Inflammatory macrophage (primary cell): Measurements from ENCODE around the gene CMTM4.
"Not testable (repeated sequence)": the region's sequence is repeated elsewhere in the genome, so short reads cannot be mapped to it uniquely, and the experiment has no call there.

Experiments
- DNase-seq, 2 donors: peaks; one replicate each; pipeline ENCODE4 v3.0.0-alpha.2; 2020 to 2022

Gene CMTM4

DNA sequence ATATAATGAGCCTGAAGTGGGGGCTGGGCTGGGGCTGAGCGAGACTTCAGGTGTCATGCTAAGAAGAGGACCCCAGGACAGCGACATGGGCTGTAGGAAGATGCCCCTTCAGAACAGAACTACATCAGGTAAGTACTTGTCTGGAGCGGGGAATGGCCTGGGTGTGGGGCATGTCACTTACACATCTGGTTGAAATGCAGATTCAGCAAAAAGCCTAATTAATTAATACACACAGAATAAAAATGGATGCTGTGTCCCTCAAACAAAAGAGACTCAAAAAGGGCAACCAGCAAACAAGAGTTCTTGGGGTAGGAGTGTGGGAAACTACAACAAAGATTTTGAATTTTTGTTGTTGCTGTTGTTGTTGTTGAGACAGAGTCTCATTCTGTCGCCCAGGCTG, 105.5 kb downstream of the CMTM4 start:
- no peak for DNase-seq

DNA sequence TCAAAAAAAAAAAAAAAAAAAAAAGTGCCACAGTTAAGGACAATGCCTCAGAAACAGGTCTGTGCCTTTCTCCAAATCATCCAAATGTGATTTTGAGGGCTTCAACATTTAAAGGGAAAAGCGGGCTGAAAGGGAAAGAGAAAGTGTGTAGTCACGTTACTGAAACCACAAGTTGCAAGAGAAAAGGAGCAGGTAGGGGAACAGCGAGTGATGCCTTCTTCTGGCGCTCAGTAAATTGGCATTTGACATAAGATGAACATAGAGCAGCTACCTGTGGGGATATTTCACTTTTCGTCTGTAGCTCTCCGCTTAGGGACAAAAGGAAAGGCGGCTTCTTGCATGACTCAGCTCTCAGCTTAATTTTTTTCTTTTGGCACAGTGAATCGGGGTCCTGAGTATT, 106.2 kb downstream of the CMTM4 start:
- DNase-seq, result no peak

DNA sequence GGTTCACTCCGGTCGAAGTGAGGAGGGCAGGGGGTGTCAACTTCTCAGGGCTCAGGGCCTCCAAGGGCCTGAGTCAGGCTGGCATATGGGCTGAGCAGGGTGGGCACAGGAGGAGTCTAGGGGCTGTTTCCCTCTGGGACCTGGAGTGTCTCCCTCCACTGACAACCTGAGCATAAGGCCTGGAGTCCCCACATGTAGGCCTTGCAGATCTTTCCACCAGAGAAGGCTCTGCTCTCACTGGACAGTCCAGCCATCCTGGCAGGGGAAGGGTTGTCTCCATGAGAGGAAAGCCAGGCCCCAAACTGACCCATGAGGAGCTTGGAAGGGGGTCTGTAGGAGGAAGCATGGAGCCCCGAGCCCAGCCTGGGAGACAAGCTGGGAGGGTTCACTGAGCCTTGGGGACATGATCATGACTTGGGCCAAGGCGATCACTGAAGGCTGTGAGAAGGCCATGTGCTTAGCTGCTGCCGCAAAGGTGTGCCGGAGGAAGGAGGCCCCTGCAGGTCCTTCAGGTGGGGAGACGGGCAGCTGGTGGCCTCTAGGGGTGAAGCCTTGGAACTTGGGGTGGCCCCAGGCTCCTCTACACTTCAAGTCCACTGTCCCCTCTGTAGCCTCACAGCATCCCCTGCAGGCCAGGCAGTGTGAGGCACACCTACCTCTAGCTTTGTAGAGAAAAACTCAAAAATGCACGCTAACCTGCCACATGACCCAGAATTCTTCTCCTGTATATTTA, 107.4 kb downstream of the CMTM4 start:
- peak; percentile 77 to 84 for DNase-seq

DNA sequence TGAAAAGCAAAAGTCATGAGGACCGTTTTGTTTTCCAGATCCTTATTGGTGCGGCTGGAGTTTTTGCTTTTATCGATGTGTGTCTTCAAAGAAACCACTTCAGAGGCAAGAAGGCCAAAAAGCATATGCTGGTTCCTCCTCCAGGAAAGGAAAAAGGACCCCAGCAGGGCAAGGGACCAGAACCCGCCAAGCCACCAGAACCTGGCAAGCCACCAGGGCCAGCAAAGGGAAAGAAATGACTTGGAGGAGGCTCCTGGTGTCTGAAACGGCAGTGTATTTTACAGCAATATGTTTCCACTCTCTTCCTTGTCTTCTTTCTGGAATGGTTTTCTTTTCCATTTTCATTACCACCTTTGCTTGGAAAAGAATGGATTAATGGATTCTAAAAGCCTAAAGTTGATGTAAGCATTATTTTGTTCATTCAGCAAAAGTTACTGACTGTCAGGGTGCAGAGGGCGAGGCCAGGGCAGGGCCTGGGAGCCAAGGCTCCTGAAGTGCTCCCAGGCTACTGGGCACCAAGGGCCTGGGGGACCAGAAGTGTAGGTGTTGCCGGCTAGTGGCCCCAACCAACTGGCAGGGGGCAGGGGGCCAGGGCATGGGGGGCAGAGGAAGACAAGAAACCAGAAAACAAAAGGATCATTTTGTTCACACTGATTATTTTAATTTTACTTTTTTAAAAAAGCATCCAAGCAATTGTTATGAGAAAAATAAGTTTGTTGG, 108.5 kb downstream of the CMTM4 start:
- no peak for DNase-seq

DNA sequence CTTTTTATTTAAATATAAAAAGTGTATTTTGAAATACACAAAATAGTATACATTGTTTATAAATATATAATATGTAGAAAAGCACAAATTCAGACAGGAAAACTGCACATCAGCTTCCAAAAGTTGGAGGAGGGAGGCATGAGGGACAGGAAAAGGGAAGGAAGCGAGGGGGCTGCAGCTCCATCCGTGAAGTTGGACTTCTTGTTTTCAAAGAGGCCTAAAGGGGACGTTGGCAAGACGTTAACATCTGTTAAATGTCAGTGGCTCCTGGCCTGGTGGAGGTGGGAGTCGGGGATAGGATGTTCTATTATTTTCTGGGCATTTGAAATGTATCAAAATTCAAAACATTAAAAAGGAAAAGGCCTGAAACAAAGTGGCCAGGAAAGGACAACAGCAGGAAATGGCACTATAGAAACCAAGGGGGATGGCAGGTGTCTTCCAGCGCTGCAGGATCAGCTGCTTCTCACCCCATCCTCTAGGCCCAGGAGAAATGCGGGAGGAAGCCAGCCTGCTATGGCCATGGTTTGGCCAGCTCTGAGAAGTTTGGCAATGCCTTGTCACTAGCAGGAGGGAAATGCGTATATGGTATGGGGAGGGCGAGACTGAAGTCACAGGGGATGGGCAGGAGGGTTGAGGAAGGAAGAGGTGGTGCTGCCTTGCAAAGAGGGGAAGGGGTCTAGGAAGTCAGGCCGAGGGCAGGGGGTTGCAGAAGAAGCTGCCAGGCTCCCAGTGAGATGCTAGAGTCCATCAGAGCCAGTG, 110.9 kb downstream of the CMTM4 start:
- DNase-seq, result peak; percentile 36 to 48

DNA sequence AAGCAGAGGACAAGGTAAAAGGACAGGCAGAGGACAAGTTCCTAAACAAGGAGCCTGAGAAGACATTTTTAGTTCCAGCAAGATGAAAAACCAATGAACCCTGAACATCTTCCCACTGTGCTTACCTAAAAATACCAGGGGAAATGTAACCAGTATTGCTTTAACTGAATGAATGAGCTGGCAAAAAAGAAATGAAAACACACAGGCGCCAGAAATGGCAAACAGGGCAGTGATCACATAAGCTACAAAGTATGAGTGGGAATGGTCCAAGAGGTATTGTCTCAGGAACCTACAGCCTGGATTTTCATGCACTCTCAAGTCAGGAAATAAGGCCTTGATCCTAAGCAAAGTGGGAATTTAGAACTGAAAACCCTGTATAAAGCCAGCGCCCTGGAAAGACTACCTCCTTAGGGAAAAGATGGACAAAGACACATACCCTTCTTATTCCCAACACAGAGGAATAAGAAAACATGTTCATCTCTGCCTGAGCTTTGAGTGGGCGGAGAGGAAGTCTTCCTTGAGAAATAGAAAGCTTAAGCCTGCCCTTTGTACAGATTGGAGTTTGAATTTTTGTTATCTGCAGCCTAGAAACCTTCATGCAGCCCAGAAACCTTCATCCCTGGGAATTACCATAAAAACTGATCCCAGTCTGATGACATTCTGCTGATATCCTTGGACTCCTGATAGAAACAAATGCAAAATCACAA, 115.1 kb downstream of the CMTM4 start:
- peak; percentile 71 to 75 for DNase-seq

DNA sequence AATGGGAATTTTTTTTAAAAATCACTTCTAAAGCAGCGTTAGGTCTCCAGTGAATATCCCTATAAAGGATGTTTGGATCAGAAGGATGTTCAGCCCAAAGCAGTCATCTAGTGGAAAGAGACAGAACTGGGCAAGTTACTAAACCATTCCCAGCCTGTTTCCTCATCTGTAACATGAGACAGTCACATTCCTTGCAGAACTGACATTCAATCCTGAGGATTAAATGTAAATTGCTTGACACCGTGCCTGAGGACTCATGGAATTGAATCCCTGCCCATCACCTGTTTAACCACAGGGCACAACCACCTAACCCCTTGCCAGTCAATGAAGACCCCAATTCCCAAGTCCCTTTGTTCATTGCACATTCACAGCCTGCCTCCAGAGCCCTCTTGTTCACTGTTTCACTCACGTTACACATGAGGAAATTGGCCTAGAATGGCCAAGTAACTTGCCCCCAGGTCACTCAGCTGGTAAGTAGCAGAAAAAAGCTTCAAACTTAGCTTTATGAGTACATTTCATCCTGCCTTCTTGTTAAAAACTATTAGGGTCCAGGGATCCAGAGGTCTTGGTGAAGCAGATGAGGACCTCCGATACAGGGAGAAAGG, 115.8 kb downstream of the CMTM4 start:
- DNase-seq, result no peak

DNA sequence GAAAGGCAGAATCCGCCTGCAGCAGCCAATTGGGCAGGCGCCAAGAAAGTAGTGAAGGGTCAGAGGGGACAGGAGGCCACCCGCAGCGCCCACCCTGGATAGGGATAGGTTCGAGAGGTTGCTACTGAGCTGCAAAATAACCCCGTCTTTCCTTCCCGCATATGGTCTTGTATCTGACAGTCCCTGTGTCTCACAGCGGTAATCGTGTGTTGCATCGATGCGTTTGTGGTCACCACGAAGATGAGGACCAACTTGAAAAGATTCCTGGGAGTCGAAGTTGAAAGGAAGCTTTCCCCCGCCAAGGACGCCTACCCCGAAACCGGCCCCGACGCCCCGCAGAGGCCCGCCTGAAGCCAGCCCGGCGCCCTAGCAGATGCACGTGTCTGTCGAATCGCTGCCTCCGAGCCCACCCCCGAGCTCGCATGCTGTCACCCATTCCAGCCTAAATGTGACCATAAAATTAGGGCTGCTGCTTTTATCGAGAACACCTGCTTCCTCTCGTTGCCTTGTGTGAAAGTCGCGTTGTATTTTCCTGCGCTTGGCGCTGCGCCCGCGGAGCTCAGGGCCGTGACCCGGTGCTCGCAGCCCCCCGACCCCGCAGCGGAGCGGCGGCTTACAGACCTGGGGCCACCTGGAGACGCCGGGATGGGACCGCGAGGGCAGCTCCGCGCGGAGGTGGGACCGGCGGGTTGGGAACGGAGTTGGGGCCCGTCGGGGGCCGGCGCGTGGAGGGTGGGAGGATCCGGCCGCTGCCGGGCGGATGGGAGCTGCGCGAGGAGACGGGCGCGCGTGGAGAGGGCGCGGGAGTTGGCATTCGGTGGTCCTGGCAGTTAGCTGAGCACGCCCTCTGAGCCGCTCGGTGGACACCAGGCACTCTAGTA, 117.7 kb downstream of the CMTM4 start, which contains the start of gene CMTM2:
Gene CMTM2 (plus strand): TSS at position 813 of the 881 bp plus-strand sequence. CDS start 145 bp downstream, outside the sequence.
- DNase-seq, result no peak

DNA sequence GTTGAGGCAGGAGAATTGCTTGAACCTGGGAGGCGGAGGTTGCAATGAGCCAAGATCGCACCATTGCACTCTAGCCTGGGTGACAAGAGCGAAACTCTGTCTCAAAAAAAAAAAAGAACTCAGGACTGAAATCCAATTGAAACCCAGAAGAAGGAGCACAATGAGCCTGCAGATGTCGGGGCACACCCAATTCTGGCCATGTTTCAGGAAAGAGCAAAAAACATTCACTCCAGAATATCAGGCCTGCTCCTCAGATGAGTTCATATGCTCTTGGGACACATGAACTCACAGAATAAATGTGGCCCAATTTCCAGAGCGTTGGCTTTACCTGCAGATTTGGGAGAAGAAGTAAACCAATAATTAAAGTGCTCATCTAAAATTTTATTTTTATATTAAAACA, 120.2 kb downstream of the CMTM4 start:
- no peak for DNase-seq

DNA sequence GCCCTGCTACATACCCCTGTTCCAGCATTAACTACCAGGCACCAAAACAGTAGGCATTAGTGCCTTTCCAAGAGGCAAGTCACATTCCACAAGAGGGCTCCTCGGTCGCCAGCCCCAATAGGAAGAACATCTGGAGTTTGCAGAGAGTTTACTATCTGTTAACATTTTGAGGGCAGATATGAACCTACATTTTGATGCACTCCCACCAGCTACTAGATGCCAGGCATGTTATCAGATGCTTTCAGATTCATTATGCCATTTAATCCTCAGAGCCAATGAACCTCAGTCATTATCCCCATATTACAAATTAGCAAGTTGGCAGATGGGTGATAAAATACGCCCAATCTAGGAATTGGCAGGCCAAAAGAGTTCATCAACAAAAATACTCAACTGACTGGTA, 121.5 kb downstream of the CMTM4 start:
- no peak for DNase-seq

DNA sequence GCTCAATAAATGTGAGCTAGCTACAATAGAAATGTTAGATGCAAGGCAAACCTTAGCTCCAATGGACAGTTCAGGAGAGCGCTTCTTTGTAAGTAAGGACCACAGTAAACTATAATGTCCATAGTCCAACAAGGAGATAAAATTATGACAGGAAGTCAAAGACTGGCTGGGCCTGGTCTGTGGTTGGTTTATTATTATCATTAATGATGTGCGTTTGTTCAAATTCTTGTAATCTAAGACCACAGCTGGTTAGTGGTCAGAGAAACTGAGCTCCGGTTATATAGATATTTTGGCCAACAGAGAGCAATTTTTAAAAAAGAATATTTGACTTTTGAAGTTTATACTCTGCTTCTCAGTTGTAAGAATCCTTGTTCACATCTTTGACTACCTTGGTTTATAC, 122.0 kb downstream of the CMTM4 start:
- no peak for DNase-seq

DNA sequence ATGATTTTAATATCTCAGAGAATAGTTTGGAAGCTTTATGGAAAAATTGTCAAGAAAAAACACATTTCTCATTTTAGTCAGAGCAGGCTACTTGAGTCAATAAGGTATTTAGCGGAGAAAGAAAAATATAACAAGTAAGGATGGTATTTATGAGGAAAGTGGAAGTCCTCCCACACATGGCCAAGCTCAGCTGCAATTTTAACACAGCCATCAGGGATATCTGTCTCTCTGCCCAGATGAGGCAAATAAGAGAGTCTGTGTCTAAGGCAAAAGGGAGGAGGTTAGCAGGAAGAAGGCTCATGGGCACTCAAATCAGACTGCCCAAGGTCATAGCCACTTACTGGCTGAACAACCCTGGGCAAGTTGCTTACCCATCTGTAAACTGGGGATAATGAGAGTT, 122.5 kb downstream of the CMTM4 start:
- peak; percentile 49 to 65 for DNase-seq

DNA sequence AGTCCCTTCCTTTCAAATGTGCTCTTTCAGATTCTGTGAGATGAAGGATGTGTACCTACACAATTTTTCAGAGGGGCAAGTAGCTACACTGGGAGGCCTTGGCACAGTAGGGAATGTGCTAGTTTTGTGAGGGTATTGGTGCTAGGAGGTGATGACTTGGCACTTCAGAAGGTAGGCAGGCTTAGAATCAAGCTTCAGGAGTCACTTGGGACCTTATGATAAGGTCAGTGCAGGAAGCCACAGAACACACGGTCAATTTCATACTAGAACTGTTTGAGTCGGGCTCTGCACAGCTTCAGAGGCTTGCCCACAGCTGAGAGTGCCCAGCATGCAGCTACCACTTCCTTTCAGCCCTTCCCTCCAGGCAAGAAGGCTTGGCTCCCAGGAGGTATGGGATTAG, 124.2 kb downstream of the CMTM4 start:
- DNase-seq, result no peak

DNA sequence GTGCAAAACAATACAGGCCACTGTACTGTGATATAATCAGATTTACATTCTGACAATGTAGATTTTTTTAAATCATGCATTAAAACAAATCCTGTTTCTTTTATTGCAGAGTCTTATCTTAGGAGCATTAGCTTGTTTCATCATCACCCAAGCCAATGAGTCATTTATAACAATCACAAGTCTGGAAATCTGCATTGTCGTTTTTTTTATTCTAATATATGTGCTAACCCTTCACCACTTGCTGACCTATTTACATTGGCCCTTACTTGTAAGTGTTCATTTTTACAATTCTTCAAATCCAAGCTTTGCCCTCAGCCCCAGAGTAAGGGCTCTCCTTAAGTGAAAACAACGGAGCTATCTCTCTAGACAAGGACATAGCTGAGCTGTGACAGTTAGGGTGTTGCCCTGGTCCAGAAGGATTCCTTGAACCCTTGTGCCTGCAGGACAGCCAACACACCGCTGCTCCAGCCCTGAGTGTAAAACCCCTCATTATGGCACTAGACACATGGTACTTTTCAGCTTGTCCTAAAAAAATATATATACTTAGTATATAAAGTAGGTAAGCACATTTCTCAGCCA, 126.6 kb downstream of the CMTM4 start:
- peak; percentile 44 to 58 for DNase-seq

DNA sequence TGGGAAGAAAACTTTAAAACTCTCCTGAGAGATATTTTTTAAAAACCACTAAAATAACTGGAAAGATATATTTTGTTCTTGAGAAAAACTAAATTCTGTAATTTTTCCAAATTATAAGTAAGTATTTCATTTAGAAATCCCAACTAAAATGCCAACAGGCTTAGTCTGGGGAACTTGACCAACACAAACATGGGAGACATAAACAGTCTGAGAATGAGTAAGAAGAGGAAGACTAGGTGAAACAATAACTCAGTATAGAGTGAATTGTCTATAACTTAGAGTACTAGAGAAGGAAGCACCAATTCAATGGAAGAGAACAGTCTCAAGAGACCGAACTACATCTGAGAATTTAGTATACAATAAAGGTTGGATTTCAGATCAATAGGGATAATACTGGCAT, 127.4 kb downstream of the CMTM4 start:
- no peak for DNase-seq

DNA sequence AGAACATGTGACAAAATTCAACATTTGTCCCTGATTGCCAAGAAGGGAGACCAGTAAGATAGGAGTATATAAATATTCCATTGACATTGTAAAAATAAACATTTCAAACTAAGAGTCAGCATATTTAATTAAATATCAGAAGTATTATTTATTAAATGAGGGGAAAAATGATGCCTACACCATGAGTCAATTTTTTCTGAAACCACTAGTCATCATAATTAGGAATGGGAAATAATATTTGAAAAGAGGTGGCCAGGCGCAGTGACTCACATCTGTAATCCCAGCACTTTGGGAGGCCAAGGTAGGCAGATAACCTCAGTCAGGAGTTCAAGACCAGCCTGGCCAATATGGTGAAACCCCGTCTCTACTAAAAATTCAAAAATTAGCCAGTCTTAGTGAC, 128.2 kb downstream of the CMTM4 start:
- DNase-seq, result no peak

DNA sequence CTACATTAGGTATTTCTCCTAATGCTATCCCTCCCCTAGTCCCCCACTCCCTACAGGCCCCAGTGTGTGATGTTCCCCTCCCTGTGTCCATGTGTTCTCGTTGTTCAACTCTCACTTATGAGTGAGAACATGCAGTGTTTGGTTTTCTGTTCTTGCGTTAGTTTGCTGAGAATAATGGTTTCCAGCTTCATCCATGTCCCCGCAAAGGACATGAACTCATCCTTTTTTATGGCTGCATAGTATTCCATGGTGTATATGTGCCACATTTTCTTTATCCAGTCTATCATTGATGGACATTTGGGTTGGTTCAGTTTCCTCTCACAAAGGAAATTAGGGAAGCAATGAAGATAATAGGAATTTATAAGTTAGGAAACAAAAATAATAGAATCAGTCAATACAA, 129.3 kb downstream of the CMTM4 start:
- DNase-seq, result not testable (repeated sequence)

DNA sequence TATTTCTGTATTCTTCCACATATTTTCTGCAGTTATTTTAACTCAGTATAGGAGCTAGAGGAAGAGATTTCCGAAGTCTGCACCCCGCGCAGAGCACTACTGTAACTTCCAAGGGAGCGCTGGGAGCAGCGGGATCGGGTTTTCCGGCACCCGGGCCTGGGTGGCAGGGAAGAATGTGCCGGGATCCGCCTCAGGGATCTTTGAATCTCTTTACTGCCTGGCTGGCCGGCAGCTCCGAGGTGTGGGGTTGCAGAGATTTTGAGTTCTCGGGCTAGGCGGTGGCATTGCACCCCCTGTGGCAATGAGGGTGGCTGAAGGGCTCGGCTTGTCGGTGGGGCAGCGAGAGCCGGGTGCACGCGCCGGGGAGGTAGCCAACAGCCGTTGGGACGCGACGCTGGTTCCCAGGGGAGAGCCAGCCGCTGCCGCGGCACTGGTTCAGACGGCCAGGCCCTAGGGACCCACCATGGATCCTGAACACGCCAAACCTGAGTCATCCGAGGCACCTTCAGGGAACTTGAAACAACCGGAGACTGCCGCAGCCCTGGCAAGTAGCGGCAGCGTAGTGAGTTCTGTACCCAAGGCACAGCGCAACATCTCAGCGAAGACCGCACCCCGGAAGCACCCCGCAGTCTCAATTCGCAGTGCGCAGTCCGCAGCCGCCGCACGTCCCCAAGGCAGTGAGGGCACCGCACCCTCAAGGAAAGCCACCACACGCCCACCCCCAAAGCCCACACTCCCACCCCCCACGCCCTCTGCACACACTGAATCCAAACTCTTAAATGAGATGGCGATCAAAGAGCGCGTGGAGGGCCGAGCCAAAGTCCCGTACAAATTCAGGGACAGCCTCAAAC, 130.3 kb downstream of the CMTM4 start, which contains the start of gene CMTM1:
Gene CMTM1 (plus strand): TSS at position 389 of the 851 bp plus-strand sequence. CDS start 75 bp downstream, at position 464.
- DNase-seq, result no peak
